Measurements from ENCODE around the gene CYP4F12.

Gene CYP4F12

GRCh38 chr19:15651791-15652190 lies 21.1 kb upstream of the CYP4F12 start:
- no peak overlapping the region for H3K27ac ChIP-seq
- no peak for TF ChIP-seq ZFX (IDR thresholded peaks at IDR 0.05; ENCODE audit: borderline replicate concordance)
- TF ChIP-seq CTCF (IDR thresholded peaks at IDR 0.05), result no peak

GRCh38 chr19:15652559-15653278 lies 20.2 kb upstream of the CYP4F12 start:
- no peak for TF ChIP-seq ZFX (IDR thresholded peaks at IDR 0.05; ENCODE audit: borderline replicate concordance)
- TF ChIP-seq CTCF (IDR thresholded peaks at IDR 0.05), result no peak

GRCh38 chr19:15656467-15656866 lies 16.4 kb upstream of the CYP4F12 start:
- TF ChIP-seq ZFX (IDR thresholded peaks at IDR 0.05; ENCODE audit: borderline replicate concordance) (no peak), CTCF (IDR thresholded peaks at IDR 0.05) (no peak)
- no peak overlapping the region for H3K27ac ChIP-seq

More at GRCh38 chr19:15652559-15653278, 20.2 kb upstream of the CYP4F12 start:
- no peak overlapping the region for H3K27ac ChIP-seq

- TF ChIP-seq CTCF (IDR thresholded peaks at IDR 0.05) (no peak), ZFX (IDR thresholded peaks at IDR 0.05; ENCODE audit: borderline replicate concordance) (no peak)
- no peak overlapping the region for H3K27ac ChIP-seq
These were observed 9.6 kb upstream of the CYP4F12 start for GRCh38 chr19:15663247-15663646.

GRCh38 chr19:15666186-15666585 lies 6.7 kb upstream of the CYP4F12 start:
- TF ChIP-seq CTCF (IDR thresholded peaks at IDR 0.05) (no peak), ZFX (IDR thresholded peaks at IDR 0.05; ENCODE audit: borderline replicate concordance) (no peak)
- no peak overlapping the region for H3K27ac ChIP-seq

- TF ChIP-seq ZFX (IDR thresholded peaks at IDR 0.05; ENCODE audit: borderline replicate concordance), result no peak
- no peak overlapping the region for H3K27ac ChIP-seq
These were observed 6.0 kb upstream of the CYP4F12 start for GRCh38 chr19:15666883-15667282.

- no peak overlapping the region for H3K27ac ChIP-seq
- TF ChIP-seq ZFX (IDR thresholded peaks at IDR 0.05; ENCODE audit: borderline replicate concordance) (no peak), CTCF (IDR thresholded peaks at IDR 0.05) (no peak)
These were observed 3.4 kb upstream of the CYP4F12 start for GRCh38 chr19:15669440-15669839.

GRCh38 chr19:15669891-15670290 lies 3.0 kb upstream of the CYP4F12 start:
- H3K27ac ChIP-seq, result no peak overlapping the region
- TF ChIP-seq CTCF (IDR thresholded peaks at IDR 0.05) (no peak), ZFX (IDR thresholded peaks at IDR 0.05; ENCODE audit: borderline replicate concordance) (no peak)

All from 22Rv1 (cell line).